A549 (cell line): ENCODE measurements around the gene TDP1. TPM values are rescaled to one million over a fixed set of nuclear protein-coding genes. Genes with fewer than 3 reads are reported as not detected.

Experiments
- ATAC-seq, 2 experiments: fragments of 200-7000 bp in 1 of 2; fragments of >200 bp in 1 of 2; cut with Nextera tagmentation in 1 of 2; cut with Tn5 transposase in 1 of 2; 3 replicates each; pipeline versions ENCODE4 v1.8.0 to v1.9.1; 2018 to 2020; ENCODE audit warnings: mild to moderate bottlenecking in 1 of 2, moderate library complexity in 1 of 2
- CTCF ChIA-PET: fragments of 300-600 bp; sonication (Branson Sonifier 250); formaldehyde crosslinking; extraction: SDS; loops from one replicate; lab custom pipeline; 2021; ENCODE audit warnings: antibody characterized with exemption, inconsistent platforms; lab: Yijun Ruan, JAX
- POLR2A ChIA-PET: fragments of 350-600 bp; formaldehyde crosslinking; extraction: SDS; loops from one replicate; lab custom pipeline; 2021; ENCODE audit warnings: antibody characterized with exemption, inconsistent platforms; lab: Yijun Ruan, JAX
- DNase-seq, 2 experiments: peaks; one replicate each; pipeline versions ENCODE4 v3.0.0 to v3.0.0-alpha.2; 2011 to 2016; ENCODE audit warnings: low read depth in 1 of 2, low spot score in 1 of 2
- FAIRE-seq: peaks from 2 replicates; lab custom pipeline; 2011; peaks lifted over from hg19 to GRCh38; lab: Jason Lieb, UNC
- H3K27ac ChIP-seq, 2 experiments: fragments of >200 bp; sonication (Bioruptor Twin); formaldehyde crosslinking; 3 replicates each; pipeline ENCODE4 v1.5.1; 2016 to 2017
- H3K4me1 ChIP-seq: fragments of >200 bp; sonication (Bioruptor Twin); formaldehyde crosslinking; 3 replicates; pipeline ENCODE4 v1.6.1; 2016
- H3K4me2 ChIP-seq: fragments of >200 bp; sonication (Bioruptor Twin); formaldehyde crosslinking; 3 replicates; pipeline ENCODE4 v1.6.1; 2016
- H3K4me3 ChIP-seq: fragments of >200 bp; sonication (Bioruptor Twin); formaldehyde crosslinking; 3 replicates; pipeline ENCODE4 v1.5.1; 2016
- H3K9me3 ChIP-seq: fragments of >200 bp; sonication (Bioruptor Twin); formaldehyde crosslinking; 3 replicates; pipeline ENCODE4 v1.6.1; 2016
- CBX2 ChIP-seq: fragments of 200-600 bp; sonication (generic); IDR thresholded peaks from 2 replicates; pipeline ENCODE4 v1.6.1; 2016; ENCODE audit warnings: low read depth, mild to moderate bottlenecking, borderline replicate concordance
- CBX8 ChIP-seq: fragments of 200-600 bp; sonication (generic); IDR thresholded peaks from 2 replicates; pipeline ENCODE4 v1.6.1; 2016
- CEBPB ChIP-seq, 2 experiments: fragments of >200 bp in 1 of 2; sonication (Bioruptor Twin) in 1 of 2; formaldehyde crosslinking in 1 of 2; IDR thresholded peaks; 2 replicates each; pipeline ENCODE4 v1.6.1; 2012 to 2016
- CTCF ChIP-seq: fragments of >200 bp; sonication (Bioruptor Twin); formaldehyde crosslinking; IDR thresholded peaks from 3 replicates; pipeline ENCODE4 v1.5.1; 2016
- EP300 ChIP-seq, 2 experiments: fragments of >200 bp; sonication (Bioruptor Twin); formaldehyde crosslinking; IDR thresholded peaks; 2 replicates in 1 of 2; 3 replicates in 1 of 2; pipeline ENCODE4 v1.6.1; 2016 to 2017
- ESRRA ChIP-seq: fragments of 150-350 bp; IDR thresholded peaks from 2 replicates; pipeline ENCODE4 v1.6.1; 2014; ENCODE audit warnings: mild to moderate bottlenecking, low read length, borderline replicate concordance
- FOSB ChIP-seq: fragments of 250-450 bp; sonication (Bioruptor Pico); IDR thresholded peaks from 2 replicates; pipeline ENCODE4 v1.5.0; 2020; ENCODE audit warnings: mild to moderate bottlenecking, moderate library complexity
- MAX ChIP-seq: IDR thresholded peaks from 2 replicates; pipeline ENCODE4 v1.6.1; 2012
- NFE2L2 ChIP-seq: fragments of 150-350 bp; conservative IDR thresholded peaks from 2 replicates; pipeline ENCODE4 v1.6.1; 2014; ENCODE audit warnings: low read length
- PHF8 ChIP-seq: fragments of 200-600 bp; sonication (generic); IDR thresholded peaks from 2 replicates; pipeline ENCODE4 v1.6.1; 2016; ENCODE audit warnings: low read depth, mild to moderate bottlenecking, antibody characterized with exemption, moderate library complexity, borderline replicate concordance
- POLR2A ChIP-seq: IDR thresholded peaks from 2 replicates; pipeline ENCODE4 v1.6.1; 2012; ENCODE audit warnings: mild to moderate bottlenecking, low read length
- POLR2AphosphoS2 ChIP-seq: conservative IDR thresholded peaks from 2 replicates; pipeline ENCODE4 v1.6.1; 2012; ENCODE audit warnings: low read length, improper control_type of control experiment, inconsistent platforms
- RFX5 ChIP-seq: fragments of 450-650 bp; IDR thresholded peaks from 2 replicates; pipeline ENCODE4 v1.7.1; 2014; ENCODE audit warnings: antibody characterized with exemption, mild to moderate bottlenecking, moderate library complexity
- USF2 ChIP-seq: fragments of 450-650 bp; IDR thresholded peaks from 2 replicates; pipeline ENCODE4 v1.6.1; 2014; ENCODE audit warnings: antibody characterized with exemption
- ZSCAN20 ChIP-seq: fragments of 250-450 bp; sonication (Bioruptor Pico); IDR thresholded peaks from 2 replicates; pipeline ENCODE4 v1.8.0; 2022; ENCODE audit warnings: mild to moderate bottlenecking, moderate library complexity
- WGBS: methylation state at CpG from one replicate; pipeline ENCODE4 v1.1.6; 2017; ENCODE audit errors: missing lambda C conversion rate; 5-methylcytosine and 5-hydroxymethylcytosine counted together
- polyA plus RNA-seq, 4 experiments: library from polyadenylated mRNA; depleted of rRNA in 3 of 4; stranded (reverse); fragments of >200 nt; fragmentation: RNase III in 1 of 4; extraction: RNeasy Plus Mini Kit Qiagen cat#74134 plus additional on column Dnase treatment in 1 of 4; gene quantifications; 2 replicates in 3 of 4; 3 replicates in 1 of 4; pipeline ENCODE4 v1.2.3, GENCODE V29; 2011 to 2017
- TF ChIP-seq, protein P1 (sequence below): fragments of >200 bp; sonication (Bioruptor Twin); formaldehyde crosslinking; IDR thresholded peaks from 2 replicates; pipeline ENCODE4 v1.6.1; 2016

TDP1 gene
- polyA plus RNA-seq, 2 of the 4 experiments (the other 2 are of a cell fraction): 15.2 to 21.6 TPM

DNA sequence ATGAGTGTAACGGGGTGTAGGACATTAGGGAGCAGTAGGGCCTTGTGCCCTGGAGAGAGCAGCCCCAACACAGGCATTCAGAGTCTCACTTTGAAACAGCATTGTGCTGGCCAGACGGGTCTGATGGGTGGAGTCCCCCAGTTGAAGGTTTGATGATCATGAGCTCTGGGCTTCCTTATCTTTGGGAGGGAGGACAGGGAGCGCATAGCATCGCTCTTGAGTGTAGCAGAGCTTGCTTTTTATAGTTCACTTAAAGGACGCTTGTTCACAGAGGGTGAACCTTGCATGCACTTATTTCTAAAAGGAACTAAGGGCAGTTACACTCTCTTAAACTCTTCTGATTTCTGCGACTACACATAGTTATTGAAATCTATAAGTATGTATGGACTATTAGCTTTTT is 116.6 kb downstream of the TDP1 start:
- Histone ChIP-seq H3K4me1 (no peaks in the 10 kb centered on the region), H3K27ac (no peak overlapping the region), H3K9me3 (no peaks in the 10 kb centered on the region), H3K4me2 (no peak overlapping the region), H3K4me3 (no peak overlapping the region)
- FAIRE-seq: no peak
- peak in 1 of 2 experiments; percentile 33; a peak in 2 of 6 replicates for ATAC-seq
- no peak for DNase-seq
- POLR2A ChIA-PET: no interaction called here
- 30% methylated on average over 6 of the region's 6 CpGs for WGBS
- CTCF ChIA-PET: interaction anchor here (1.6 kb wide), 1 partner anchor 10 kb away, joined by 5 read pairs; the partner anchor contains the start of gene KCNK13
- TF ChIP-seq ESRRA: no peak

DNA sequence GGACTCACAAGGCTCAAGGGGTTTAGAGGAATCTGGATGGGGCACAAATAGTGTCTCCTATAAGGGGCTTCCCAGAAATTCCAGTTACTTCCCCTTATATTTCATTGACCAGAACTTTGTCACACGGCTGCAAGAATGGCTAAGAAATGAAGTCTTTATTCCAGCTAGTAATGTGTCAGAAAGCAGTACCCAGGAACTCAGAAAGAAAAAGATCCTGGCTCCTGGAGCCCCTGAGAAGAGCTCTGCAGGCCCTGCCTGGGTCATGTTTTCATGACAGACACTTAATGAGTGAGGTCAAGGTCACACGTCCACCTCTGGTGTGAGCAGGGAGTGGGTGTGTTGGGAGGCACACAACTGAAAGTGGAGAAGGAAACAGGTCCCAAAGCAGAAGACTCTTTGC is 123.8 kb downstream of the TDP1 start:
- no peaks in the 10 kb centered on the region for H3K4me1 ChIP-seq
- TF ChIP-seq CBX8: no peak
- no peak for TF ChIP-seq CBX2
- TF ChIP-seq NFE2L2: no peak
- TF ChIP-seq RFX5: no peak
- no peak for TF ChIP-seq CEBPB (IDR thresholded peaks at IDR 0.05)
- TF ChIP-seq EP300 (IDR thresholded peaks at IDR 0.05): no peak
- TF ChIP-seq ZSCAN20 (CRISPR knock-in tag): no peak
- TF ChIP-seq POLR2AphosphoS2: no peak
- no peak for TF ChIP-seq ESRRA
- no peak for TF ChIP-seq POLR2A
- TF ChIP-seq MAX: no peak
- no peak for TF ChIP-seq PHF8
- TF ChIP-seq USF2: no peak
- TF ChIP-seq, all 56 proteins: peak for 0
- 63% methylated on average over 2 of the region's 2 CpGs for WGBS
- ATAC-seq: no peak
- DNase-seq: no peak
- CTCF ChIA-PET: no interaction called here
- POLR2A ChIA-PET: no interaction called here
- no peaks in the 10 kb centered on the region for H3K9me3 ChIP-seq
- no peak overlapping the region for H3K27ac ChIP-seq
- H3K4me2 ChIP-seq: no peak overlapping the region
- no peak overlapping the region for H3K4me3 ChIP-seq
- FAIRE-seq: no peak

- Histone ChIP-seq H3K4me2 (no peak overlapping the region; the same call in 2 of the 3 replicates), H3K4me1 (no peaks in the 10 kb centered on the region), H3K27ac (0 out of 6 replicates have a peak overlapping the region, but pooled peaks of 1 of the 2 experiments have one; percentile 23), H3K9me3 (no peaks in the 10 kb centered on the region), H3K4me3 (no peak overlapping the region)
- FAIRE-seq (no peak), ATAC-seq (peak; percentile 42 to 87), DNase-seq (peak in 1 of 2 experiments; percentile 50)
- ChIA-PET CTCF (interaction anchor here (1.2 to 1.7 kb wide), 2 partner anchors 26 to 148 kb away, joined by 3 to 4 read pairs; no protein-coding TSS in a partner anchor), POLR2A (interaction anchor here (0.6 kb wide), 1 partner anchor 162 kb away, joined by 3 read pairs; no protein-coding TSS in a partner anchor)
- TF ChIP-seq FOSB (no peak), CEBPB (IDR thresholded peaks at IDR 0.05) (peak; percentile 61 to 86), USF2 (no peak), CTCF (no peak)
- TF ChIP-seq, protein P1, sequence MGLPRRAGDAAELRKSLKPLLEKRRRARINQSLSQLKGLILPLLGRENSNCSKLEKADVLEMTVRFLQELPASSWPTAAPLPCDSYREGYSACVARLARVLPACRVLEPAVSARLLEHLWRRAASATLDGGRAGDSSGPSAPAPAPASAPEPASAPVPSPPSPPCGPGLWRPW: peak; percentile 61; the same call in 1 of the 2 replicates
- WGBS: 18% methylated on average over 6 of the region's 6 CpGs
These were observed 131.7 kb downstream of the TDP1 start for GRCh38 chr14:90087433-90087832.
